ENCODE measurements around the gene FABP3. TPM values are rescaled to one million over a fixed set of nuclear protein-coding genes. Genes with fewer than 3 reads are reported as not detected.

The FABP3 gene
- total RNA-seq, 1 donor from 2014 or later, result 4.6 TPM

- H3K9me3 Mint-ChIP-seq, result no peaks in the 10 kb centered on the region
- H3K27me3 Mint-ChIP-seq (ENCODE audit: low read depth), result no peaks in the 10 kb centered on the region
- no peak for DNase-seq (ENCODE audit: low spot score in 2 of 2, unreplicated experiment in 2 of 2)
- no peak overlapping the region for H3K4me3 Mint-ChIP-seq
- no peak for TF ChIP-seq CTCF (IDR thresholded peaks at IDR 0.05; ENCODE audit: unreplicated experiment)
- no peak overlapping the region for H3K27ac Mint-ChIP-seq
- no peaks in the 10 kb centered on the region for H3K36me3 Mint-ChIP-seq
- H3K4me1 Mint-ChIP-seq, result peaks cover 6% of the 10 kb centered on the region
Measured at GRCh38 chr1:31397360-31398095, 24.7 kb upstream of the FABP3 start.

GRCh38 chr1:31396633-31397351, 23.9 kb upstream of the FABP3 start:
- Mint-ChIP-seq H3K36me3 (no peaks in the 10 kb centered on the region), H3K9me3 (no peaks in the 10 kb centered on the region), H3K4me1 (peaks cover 6% of the 10 kb centered on the region), H3K4me3 (no peak overlapping the region), H3K27me3 (ENCODE audit: low read depth) (no peaks in the 10 kb centered on the region), H3K27ac (no peak overlapping the region)
- TF ChIP-seq CTCF (IDR thresholded peaks at IDR 0.05; ENCODE audit: unreplicated experiment), result peak; percentile 22
- no peak for DNase-seq (ENCODE audit: low spot score in 2 of 2, unreplicated experiment in 2 of 2)

GRCh38 chr1:31394584-31395193, 21.8 kb upstream of the FABP3 start:
- Mint-ChIP-seq H3K4me1 (peaks cover 17% of the 10 kb centered on the region), H3K27ac (no peak overlapping the region), H3K4me3 (peak overlapping the region; percentile 55), H3K27me3 (ENCODE audit: low read depth) (no peaks in the 10 kb centered on the region), H3K9me3 (no peaks in the 10 kb centered on the region), H3K36me3 (no peaks in the 10 kb centered on the region)
- TF ChIP-seq CTCF (IDR thresholded peaks at IDR 0.05; ENCODE audit: unreplicated experiment), result peak; percentile 79
- peak; percentile 76 to 91 for DNase-seq (ENCODE audit: low spot score in 2 of 2, unreplicated experiment in 2 of 2)

GRCh38 chr1:31393463-31393862, 20.6 kb upstream of the FABP3 start:
- H3K27ac Mint-ChIP-seq, result no peak overlapping the region
- H3K9me3 Mint-ChIP-seq, result no peaks in the 10 kb centered on the region
- peaks cover 20% of the 10 kb centered on the region for H3K4me1 Mint-ChIP-seq
- TF ChIP-seq CTCF (IDR thresholded peaks at IDR 0.05; ENCODE audit: unreplicated experiment), result no peak
- no peaks in the 10 kb centered on the region for H3K36me3 Mint-ChIP-seq
- no peak for DNase-seq (ENCODE audit: low spot score in 2 of 2, unreplicated experiment in 2 of 2)
- H3K27me3 Mint-ChIP-seq (ENCODE audit: low read depth), result no peaks in the 10 kb centered on the region
- no peak overlapping the region for H3K4me3 Mint-ChIP-seq

GRCh38 chr1:31390071-31390470, 17.2 kb upstream of the FABP3 start:
- no peak overlapping the region for H3K4me3 Mint-ChIP-seq

More at GRCh38 chr1:31390071-31390470, 17.2 kb upstream of the FABP3 start:
- Mint-ChIP-seq H3K36me3 (no peaks in the 10 kb centered on the region), H3K4me1 (peaks cover 21% of the 10 kb centered on the region), H3K9me3 (no peaks in the 10 kb centered on the region), H3K27me3 (ENCODE audit: low read depth) (no peaks in the 10 kb centered on the region), H3K27ac (peak overlapping the region; percentile 94)
- peak in 1 of 2 experiments; percentile 50 for DNase-seq (ENCODE audit: low spot score in 2 of 2, unreplicated experiment in 2 of 2)
- no peak for TF ChIP-seq CTCF (IDR thresholded peaks at IDR 0.05; ENCODE audit: unreplicated experiment)
